ENCODE results near the gene CDC42.

The CDC42 gene

GRCh38 chr1:22131062-22131461 is 78.6 kb downstream of the CDC42 start:
- Histone ChIP-seq H3K4me3 (ENCODE audit: insufficient read depth in 1 of 2, low read depth in 1 of 2, low read length in 2 of 2) (no peak overlapping the region), H3K9ac (ENCODE audit: low read length) (no peak overlapping the region)
- 82% methylated on average over 4 of the region's 4 CpGs for WGBS

DNA sequence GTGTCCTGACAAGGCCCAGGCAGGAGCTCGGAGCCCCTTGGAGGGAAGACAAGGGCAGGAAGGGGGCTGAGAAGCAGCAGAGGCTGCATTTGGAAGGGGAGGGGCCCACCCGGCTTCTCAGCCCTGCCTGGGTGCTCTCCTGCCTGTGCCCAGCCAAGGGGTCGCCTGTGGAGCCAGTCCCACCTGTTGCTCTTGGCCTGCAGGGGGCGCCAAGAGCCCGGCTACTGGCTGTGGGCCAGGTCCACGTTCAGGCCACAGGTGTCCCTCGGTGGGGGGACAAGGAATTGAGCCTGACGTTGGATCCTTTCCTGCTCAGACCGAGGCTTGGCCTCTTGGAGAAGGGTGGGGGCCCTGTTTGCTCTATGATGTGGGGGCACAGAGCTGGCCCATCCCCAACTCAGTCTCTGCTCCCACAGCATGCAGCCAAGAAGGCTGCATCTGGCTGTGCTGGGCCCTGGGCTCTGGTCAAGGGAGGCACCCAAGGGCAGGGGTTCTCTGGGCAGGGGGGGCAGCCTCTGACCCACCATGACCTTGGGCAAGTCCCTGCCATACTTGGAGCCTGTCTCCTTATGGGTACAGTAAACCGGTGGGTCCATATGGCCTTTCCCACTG is 79.5 kb downstream of the CDC42 start:
- Histone ChIP-seq H3K27me3 (ENCODE audit: control insufficient read depth in 1 of 2, insufficient read depth in 1 of 2, low read length in 2 of 2) (peaks cover 23 to 24% of the 10 kb centered on the region in 2 experiments), H2BK15ac (ENCODE audit: low read depth, poor library complexity, severe bottlenecking) (no peak overlapping the region), H3K27ac (ENCODE audit: low read length, poor library complexity, severe bottlenecking) (no peak overlapping the region), H2AFZ (ENCODE audit: low read depth, low read length) (no peak overlapping the region), H3K4me1 (ENCODE audit: control insufficient read depth, insufficient read depth, low read depth, low read length) (peaks cover 31% of the 10 kb centered on the region), H3K4me3 (ENCODE audit: insufficient read depth in 1 of 2, low read depth in 1 of 2, low read length in 2 of 2) (no peak overlapping the region), H3K4ac (ENCODE audit: low read depth in 1 of 2, low read length in 2 of 2) (no peak overlapping the region), H3K9ac (ENCODE audit: low read length) (no peak overlapping the region), H3K36me3 (ENCODE audit: control insufficient read depth in 1 of 2, insufficient read depth in 2 of 2, low read depth in 1 of 2, low read length in 2 of 2) (peaks cover 0 to 14% of the 10 kb centered on the region in 2 experiments), H2BK5ac (ENCODE audit: low read depth, low read length, poor library complexity, severe bottlenecking) (no peak overlapping the region), H2BK120ac (ENCODE audit: low read depth, low read length) (no peak overlapping the region), H3K18ac (ENCODE audit: low read depth in 1 of 2, low read length in 2 of 2) (no peak overlapping the region), H4K91ac (ENCODE audit: low read length) (no peak overlapping the region), H3K4me2 (ENCODE audit: low read length, poor library complexity, severe bottlenecking) (no peak overlapping the region), H3K23ac (ENCODE audit: low read length in 2 of 2) (no peak overlapping the region), H2BK12ac (ENCODE audit: low read length in 2 of 2) (no peak overlapping the region), H4K8ac (ENCODE audit: low read length) (no peak overlapping the region), H3K79me1 (replicated peaks; ENCODE audit: low read length, poor library complexity, severe bottlenecking) (peaks cover 2% of the 10 kb centered on the region), H3K14ac (ENCODE audit: low read length in 2 of 2) (no peak overlapping the region), H2AK5ac (ENCODE audit: low read length, severe bottlenecking) (peak overlapping the region; percentile 27), H3K9me3 (ENCODE audit: control insufficient read depth, low read length) (no peaks in the 10 kb centered on the region)
- peak; percentile 44 for DNase-seq
- WGBS: 24% methylated on average over 8 of the region's 10 CpGs

More at GRCh38 chr1:22131062-22131461, 78.6 kb downstream of the CDC42 start:
- H3K36me3 ChIP-seq (ENCODE audit: control insufficient read depth in 1 of 2, insufficient read depth in 2 of 2, low read depth in 1 of 2, low read length in 2 of 2): peaks cover 0 to 14% of the 10 kb centered on the region in 2 experiments
- H2BK12ac ChIP-seq (ENCODE audit: low read length in 2 of 2): no peak overlapping the region
- H2AK5ac ChIP-seq (ENCODE audit: low read length, severe bottlenecking): no peak overlapping the region
- no peak overlapping the region for H3K18ac ChIP-seq (ENCODE audit: low read depth in 1 of 2, low read length in 2 of 2)
- no peak for DNase-seq
- no peak overlapping the region for H2AFZ ChIP-seq (ENCODE audit: low read depth, low read length)
- H3K27me3 ChIP-seq (ENCODE audit: control insufficient read depth in 1 of 2, insufficient read depth in 1 of 2, low read length in 2 of 2): peaks cover 17 to 18% of the 10 kb centered on the region in 2 experiments
- no peak overlapping the region for H2BK120ac ChIP-seq (ENCODE audit: low read depth, low read length)
- H3K4ac ChIP-seq (ENCODE audit: low read depth in 1 of 2, low read length in 2 of 2): no peak overlapping the region
- no peak overlapping the region for H3K4me2 ChIP-seq (ENCODE audit: low read length, poor library complexity, severe bottlenecking)
- no peak overlapping the region for H4K91ac ChIP-seq (ENCODE audit: low read length)
- no peak overlapping the region for H3K23ac ChIP-seq (ENCODE audit: low read length in 2 of 2)
- H4K8ac ChIP-seq (ENCODE audit: low read length): no peak overlapping the region
- H3K9me3 ChIP-seq (ENCODE audit: control insufficient read depth, low read length): no peaks in the 10 kb centered on the region
- no peak overlapping the region for H2BK5ac ChIP-seq (ENCODE audit: low read depth, low read length, poor library complexity, severe bottlenecking)
- H3K27ac ChIP-seq (ENCODE audit: low read length, poor library complexity, severe bottlenecking): no peak overlapping the region
- H3K79me1 ChIP-seq (replicated peaks; ENCODE audit: low read length, poor library complexity, severe bottlenecking): peaks cover 2% of the 10 kb centered on the region
- no peak overlapping the region for H2BK15ac ChIP-seq (ENCODE audit: low read depth, poor library complexity, severe bottlenecking)
- H3K4me1 ChIP-seq (ENCODE audit: control insufficient read depth, insufficient read depth, low read depth, low read length): peaks cover 27% of the 10 kb centered on the region
- no peak overlapping the region for H3K14ac ChIP-seq (ENCODE audit: low read length in 2 of 2)

GRCh38 chr1:22132517-22133235 is 80.2 kb downstream of the CDC42 start:
- Histone ChIP-seq H3K4me2 (ENCODE audit: low read length, poor library complexity, severe bottlenecking) (no peak overlapping the region), H3K27me3 (ENCODE audit: control insufficient read depth in 1 of 2, insufficient read depth in 1 of 2, low read length in 2 of 2) (peaks cover 29 to 30% of the 10 kb centered on the region in 2 experiments), H2BK15ac (ENCODE audit: low read depth, poor library complexity, severe bottlenecking) (no peak overlapping the region), H3K4me1 (ENCODE audit: control insufficient read depth, insufficient read depth, low read depth, low read length) (peaks cover 36% of the 10 kb centered on the region), H3K14ac (ENCODE audit: low read length in 2 of 2) (no peak overlapping the region), H2BK12ac (ENCODE audit: low read length in 2 of 2) (no peak overlapping the region), H3K36me3 (ENCODE audit: control insufficient read depth in 1 of 2, insufficient read depth in 2 of 2, low read depth in 1 of 2, low read length in 2 of 2) (peaks cover 0 to 14% of the 10 kb centered on the region in 2 experiments), H3K4ac (ENCODE audit: low read depth in 1 of 2, low read length in 2 of 2) (no peak overlapping the region), H2BK120ac (ENCODE audit: low read depth, low read length) (no peak overlapping the region), H3K23ac (ENCODE audit: low read length in 2 of 2) (no peak overlapping the region), H3K79me1 (replicated peaks; ENCODE audit: low read length, poor library complexity, severe bottlenecking) (peaks cover 2% of the 10 kb centered on the region), H3K9ac (ENCODE audit: low read length) (no peak overlapping the region), H3K4me3 (ENCODE audit: insufficient read depth in 1 of 2, low read depth in 1 of 2, low read length in 2 of 2) (no peak overlapping the region), H4K91ac (ENCODE audit: low read length) (no peak overlapping the region), H3K18ac (ENCODE audit: low read depth in 1 of 2, low read length in 2 of 2) (no peak overlapping the region), H4K8ac (ENCODE audit: low read length) (no peak overlapping the region), H3K27ac (ENCODE audit: low read length, poor library complexity, severe bottlenecking) (no peak overlapping the region), H2AFZ (ENCODE audit: low read depth, low read length) (no peak overlapping the region), H2AK5ac (ENCODE audit: low read length, severe bottlenecking) (no peak overlapping the region), H2BK5ac (ENCODE audit: low read depth, low read length, poor library complexity, severe bottlenecking) (no peak overlapping the region), H3K9me3 (ENCODE audit: control insufficient read depth, low read length) (no peaks in the 10 kb centered on the region)
- WGBS: 76% methylated on average over 14 of the region's 15 CpGs
- no peak for DNase-seq

GRCh38 chr1:22133247-22133930 is 80.9 kb downstream of the CDC42 start:
- no peak for DNase-seq
- WGBS: 61% methylated on average over 16 of the region's 16 CpGs
- Histone ChIP-seq H3K9ac (ENCODE audit: low read length) (no peak overlapping the region), H2BK120ac (ENCODE audit: low read depth, low read length) (no peak overlapping the region), H3K27ac (ENCODE audit: low read length, poor library complexity, severe bottlenecking) (no peak overlapping the region), H3K9me3 (ENCODE audit: control insufficient read depth, low read length) (no peaks in the 10 kb centered on the region), H2BK5ac (ENCODE audit: low read depth, low read length, poor library complexity, severe bottlenecking) (no peak overlapping the region), H3K23ac (ENCODE audit: low read length in 2 of 2) (no peak overlapping the region), H2AK5ac (ENCODE audit: low read length, severe bottlenecking) (no peak overlapping the region), H3K4me2 (ENCODE audit: low read length, poor library complexity, severe bottlenecking) (peak overlapping the region; percentile 10), H3K36me3 (ENCODE audit: control insufficient read depth in 1 of 2, insufficient read depth in 2 of 2, low read depth in 1 of 2, low read length in 2 of 2) (peaks cover 0 to 14% of the 10 kb centered on the region in 2 experiments), H2AFZ (ENCODE audit: low read depth, low read length) (no peak overlapping the region), H4K8ac (ENCODE audit: low read length) (no peak overlapping the region), H3K79me1 (replicated peaks; ENCODE audit: low read length, poor library complexity, severe bottlenecking) (peaks cover 2% of the 10 kb centered on the region), H3K4me1 (ENCODE audit: control insufficient read depth, insufficient read depth, low read depth, low read length) (peaks cover 36% of the 10 kb centered on the region), H3K18ac (ENCODE audit: low read depth in 1 of 2, low read length in 2 of 2) (no peak overlapping the region), H3K27me3 (ENCODE audit: control insufficient read depth in 1 of 2, insufficient read depth in 1 of 2, low read length in 2 of 2) (peaks cover 36 to 38% of the 10 kb centered on the region in 2 experiments), H2BK15ac (ENCODE audit: low read depth, poor library complexity, severe bottlenecking) (no peak overlapping the region), H3K4ac (ENCODE audit: low read depth in 1 of 2, low read length in 2 of 2) (no peak overlapping the region), H4K91ac (ENCODE audit: low read length) (no peak overlapping the region), H3K14ac (ENCODE audit: low read length in 2 of 2) (no peak overlapping the region), H3K4me3 (ENCODE audit: insufficient read depth in 1 of 2, low read depth in 1 of 2, low read length in 2 of 2) (no peak overlapping the region), H2BK12ac (ENCODE audit: low read length in 2 of 2) (no peak overlapping the region)

Data from mesenchymal stem cell (in vitro differentiated cells and primary cell).